HG03520 (cell line): ENCODE results near the gene ZNF296.

Experiments used
- ATAC-seq: cut with Tn5 transposase; IDR thresholded peaks from one replicate; pipeline ENCODE4 v1.9.1; 2021; ENCODE audit warnings: mild to moderate bottlenecking, moderate library complexity; ENCODE audit not compliant: unreplicated experiment

The ZNF296 gene

GRCh38 chr19:45027371-45027770 is 48.9 kb downstream of the ZNF296 start:
- no peak for ATAC-seq

DNA sequence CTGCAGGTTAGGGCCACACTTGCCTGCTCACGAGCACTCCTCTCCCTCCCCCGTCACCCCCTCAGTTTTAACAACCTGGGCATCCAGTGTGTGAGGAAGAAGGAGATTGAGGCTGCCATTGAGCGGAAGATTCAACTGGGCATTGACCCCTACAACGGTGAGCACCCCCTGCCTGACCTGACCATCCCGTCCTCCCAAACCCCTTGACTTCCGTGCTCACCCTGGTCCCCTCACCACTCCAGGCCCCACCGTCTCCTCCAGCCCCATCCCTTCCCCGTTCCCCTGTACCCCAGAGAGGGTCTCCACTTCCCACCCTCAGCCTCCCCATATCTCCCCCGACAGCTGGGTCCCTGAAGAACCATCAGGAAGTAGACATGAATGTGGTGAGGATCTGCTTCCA is 51.0 kb downstream of the ZNF296 start:
- no peak for ATAC-seq

DNA sequence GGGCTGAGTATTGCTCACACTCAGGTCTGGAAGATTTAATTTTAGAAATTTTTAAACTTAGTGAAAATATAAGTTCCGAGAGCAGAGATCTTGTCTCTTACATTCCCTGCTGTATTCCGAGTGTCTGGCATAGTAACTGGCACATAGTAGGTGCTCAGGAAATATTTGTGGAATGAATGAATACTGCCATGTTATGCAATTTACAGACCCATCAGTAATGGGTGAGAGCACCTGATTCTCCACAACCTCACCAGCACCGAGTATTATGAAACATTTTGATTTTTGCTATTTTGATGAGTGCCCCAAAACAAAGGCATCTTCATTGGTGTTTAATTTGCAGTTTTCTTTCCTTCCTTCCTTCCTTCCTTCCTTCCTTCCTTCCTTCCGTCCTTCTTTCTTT is 53.2 kb downstream of the ZNF296 start:
- ATAC-seq = no peak

- ATAC-seq = no peak
Observed at GRCh38 chr19:45021971-45022370, 54.3 kb downstream of the ZNF296 start.
